Left ventricle myocardium superior (tissue), 1 donor: ENCODE results near the gene RASAL2. TPM values are rescaled to one million over a fixed set of nuclear protein-coding genes. Genes with fewer than 3 reads are reported as not detected.
A peak's percentile ranks its signal among the peaks of the same experiment; 100 is the strongest.
"Not testable (repeated sequence)": the region's sequence is repeated elsewhere in the genome, so short reads cannot be mapped to it uniquely, and the experiment has no call there.

Source experiments
- ATAC-seq: fragments of 200-7000 bp; cut with Tn5 transposase; one replicate; pipeline ENCODE4 v1.9.1; 2020; ENCODE audit warnings: mild to moderate bottlenecking, moderate library complexity
- DNase-seq: peaks from one replicate; pipeline ENCODE4 v3.0.0-alpha.2; 2020
- intact Hi-C: fragments of 100-400 bp; cut with micrococcal nuclease; formaldehyde crosslinking; loops from one replicate; pipeline ENCODE4 v1.11.0; 2022
- total RNA-seq: library from RNA; stranded (reverse); fragmentation: NEBNext Ultra II Directional; extraction: Animal tissue kit (Norgen Biotek cat#: 25700); gene quantifications from one replicate; pipeline ENCODE4 v1.2.1, GENCODE V29; 2021
- donor health status: DM: no; HTN: yes; CAD: no; lungs with severe emphysema.

RASAL2 gene
- total RNA-seq, 1 donor from 2014 or later, result 26.4 TPM

GRCh38 chr1:178351911-178352310, 258.0 kb downstream of the RASAL2 start:
- ATAC-seq, intact Hi-C loops, DNase-seq: not testable (repeated sequence)

GRCh38 chr1:178352790-178353416, 259.0 kb downstream of the RASAL2 start:
- ATAC-seq (no peak), DNase-seq (no peak)
- intact Hi-C loops, result no loop called here

DNA sequence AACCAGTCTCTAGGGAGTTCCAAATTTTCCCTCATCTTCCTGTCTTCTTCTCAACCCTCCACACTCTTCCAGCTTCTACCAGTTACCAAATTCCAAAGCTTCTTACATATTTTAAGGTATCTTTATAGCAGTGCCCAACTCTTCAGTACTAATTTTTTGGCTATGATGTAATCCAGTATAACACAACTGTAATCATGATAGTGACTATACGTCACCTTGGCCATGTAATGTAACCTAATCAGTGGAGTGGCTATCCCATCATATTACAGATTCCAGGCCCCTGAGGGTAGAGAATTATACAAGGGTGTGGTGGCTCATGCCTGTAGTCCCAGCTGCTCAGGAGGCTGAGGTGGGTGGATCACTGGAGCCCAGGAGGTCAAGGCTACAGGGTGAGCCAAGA, 259.6 kb downstream of the RASAL2 start:
- ATAC-seq (no peak), DNase-seq (no peak)
- intact Hi-C loops, result no loop called here

GRCh38 chr1:178354816-178355215, 260.9 kb downstream of the RASAL2 start:
- intact Hi-C loops, result no loop called here
- DNase-seq (no peak), ATAC-seq (peak; percentile 64)

DNA sequence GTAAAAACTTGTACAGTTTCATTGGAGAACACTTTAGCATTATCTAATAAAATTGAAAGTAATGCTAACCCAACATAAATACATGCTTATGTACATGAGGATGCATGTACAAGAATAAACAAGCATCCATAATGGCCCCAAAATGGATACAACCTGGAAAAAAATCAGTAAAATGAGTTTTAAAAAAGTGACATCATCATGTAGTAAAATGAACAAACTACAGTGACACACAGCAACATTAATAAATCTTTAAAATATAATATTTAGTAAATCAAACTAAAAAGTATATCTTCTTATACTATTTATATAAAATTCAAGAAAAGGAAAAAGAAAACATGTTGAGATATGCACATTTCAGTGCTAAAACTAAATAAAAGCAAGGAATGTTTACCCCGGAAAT, 262.4 kb downstream of the RASAL2 start:
- intact Hi-C loops, result no loop called here
- DNase-seq, result no peak
- no peak for ATAC-seq

DNA sequence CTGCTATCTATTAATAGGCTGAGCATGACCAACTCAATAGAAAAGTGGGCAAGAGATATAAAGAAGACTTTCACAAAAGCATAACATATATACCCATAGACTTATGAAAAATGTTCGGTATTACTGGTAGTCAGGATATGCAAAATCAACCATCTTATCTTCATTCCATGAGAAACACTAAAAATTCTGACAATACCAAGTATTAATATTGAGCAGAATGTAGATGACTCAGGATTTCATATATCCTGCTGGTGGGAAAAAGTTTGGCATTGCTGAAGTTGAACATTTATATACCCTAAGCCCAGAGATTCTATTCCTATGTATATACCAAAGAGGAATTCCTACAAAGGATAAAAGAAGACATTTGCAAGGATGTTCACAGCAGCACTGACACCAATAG, 264.6 kb downstream of the RASAL2 start:
- DNase-seq, result no peak
- no peak for ATAC-seq
- intact Hi-C loops, result no loop called here

DNA sequence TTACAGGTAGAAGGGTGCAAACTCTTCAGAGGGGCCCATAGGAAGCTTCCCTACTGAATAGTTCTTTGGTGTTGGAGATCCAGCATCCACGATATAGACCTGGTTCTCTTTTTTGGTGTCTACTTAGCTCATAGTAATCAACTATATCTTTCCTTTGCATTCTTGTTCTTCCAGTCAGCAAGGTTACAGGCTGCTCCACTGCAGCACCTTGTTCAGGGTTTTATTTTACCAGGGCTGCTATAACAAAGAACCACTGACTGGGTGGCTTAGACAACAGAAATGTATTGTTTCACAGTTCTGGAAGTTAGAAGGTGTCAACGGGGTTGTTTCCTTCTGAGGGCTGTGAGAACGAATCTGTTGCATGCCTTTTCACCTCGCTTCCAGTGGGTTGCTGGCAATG, 266.5 kb downstream of the RASAL2 start:
- ATAC-seq, result no peak
- intact Hi-C loops, result no loop called here
- DNase-seq, result no peak

- intact Hi-C loops, result no loop called here
- DNase-seq (no peak), ATAC-seq (no peak)
These were observed 267.9 kb downstream of the RASAL2 start for GRCh38 chr1:178361847-178362246.

- intact Hi-C loops, result no loop called here
These were observed 268.8 kb downstream of the RASAL2 start for GRCh38 chr1:178362747-178363146.

GRCh38 chr1:178364782-178365181, 270.9 kb downstream of the RASAL2 start:
- ATAC-seq (no peak), DNase-seq (no peak)
- intact Hi-C loops, result no loop called here

More at GRCh38 chr1:178362747-178363146, 268.8 kb downstream of the RASAL2 start:
- no peak for ATAC-seq
- DNase-seq, result no peak

GRCh38 chr1:178367151-178367550, 273.2 kb downstream of the RASAL2 start:
- ATAC-seq, result no peak
- intact Hi-C loops, result no loop called here

GRCh38 chr1:178368208-178368607, 274.3 kb downstream of the RASAL2 start:
- intact Hi-C loops, result no loop called here
- DNase-seq, result no peak
- no peak for ATAC-seq

More at GRCh38 chr1:178367151-178367550, 273.2 kb downstream of the RASAL2 start:
- DNase-seq, result no peak

- ATAC-seq, result peak; percentile 57
These were observed 277.3 kb downstream of the RASAL2 start for GRCh38 chr1:178371235-178371634.

DNA sequence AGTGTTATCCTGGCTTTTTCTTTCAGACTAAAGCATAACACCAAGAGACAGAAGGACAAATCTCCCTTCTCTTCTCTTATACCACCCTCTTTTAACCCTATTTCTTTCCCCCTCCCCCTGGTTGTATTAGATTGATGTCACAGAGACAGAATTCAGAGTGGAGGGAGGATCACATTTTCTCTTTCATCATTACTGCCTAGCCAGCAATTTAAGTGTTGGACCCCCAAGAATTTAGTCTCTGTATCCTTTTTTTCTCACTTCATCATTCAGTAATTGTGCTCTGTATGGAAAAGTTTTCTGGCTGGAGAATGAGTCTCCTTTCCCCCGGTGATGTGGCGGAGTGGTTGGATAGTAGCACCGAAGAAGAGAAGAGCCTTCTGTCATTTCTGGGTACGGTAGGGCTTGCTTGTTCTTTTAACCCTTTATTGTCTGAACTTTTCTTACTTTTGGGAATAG, 278.1 kb downstream of the RASAL2 start:
- peak; percentile 39 for ATAC-seq
- DNase-seq, result no peak
- intact Hi-C loops, result no loop called here

More at GRCh38 chr1:178371235-178371634, 277.3 kb downstream of the RASAL2 start:
- DNase-seq, result no peak
- intact Hi-C loops, result no loop called here

DNA sequence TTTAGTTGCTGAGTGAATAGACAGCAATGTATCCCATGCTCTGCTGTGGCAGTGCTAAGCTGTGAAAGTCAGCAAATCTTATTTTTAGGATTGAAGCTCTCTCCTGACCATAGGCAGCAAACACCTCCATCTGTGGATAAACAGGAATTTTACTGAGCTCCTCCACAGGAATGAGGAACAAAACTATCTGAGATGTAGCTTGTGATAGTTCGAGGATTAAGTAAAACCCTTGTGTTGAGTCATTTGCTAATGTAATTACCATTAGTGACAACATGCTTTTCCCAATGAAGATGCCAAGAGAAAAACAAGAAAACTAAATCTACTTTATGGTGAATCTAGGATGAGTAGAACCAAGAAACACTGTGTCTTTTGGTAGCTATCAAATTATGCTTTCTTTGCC, 280.1 kb downstream of the RASAL2 start:
- DNase-seq (no peak), ATAC-seq (no peak)
- intact Hi-C loops, result no loop called here

GRCh38 chr1:178376008-178376407, 282.1 kb downstream of the RASAL2 start:
- no peak for DNase-seq
- ATAC-seq, result no peak
- intact Hi-C loops, result no loop called here

GRCh38 chr1:178379807-178380206, 285.9 kb downstream of the RASAL2 start:
- ATAC-seq (no peak), DNase-seq (no peak)
- intact Hi-C loops, result loop anchor here (2.0 kb wide), 1 partner anchor 17 kb away; no protein-coding TSS in a partner anchor

DNA sequence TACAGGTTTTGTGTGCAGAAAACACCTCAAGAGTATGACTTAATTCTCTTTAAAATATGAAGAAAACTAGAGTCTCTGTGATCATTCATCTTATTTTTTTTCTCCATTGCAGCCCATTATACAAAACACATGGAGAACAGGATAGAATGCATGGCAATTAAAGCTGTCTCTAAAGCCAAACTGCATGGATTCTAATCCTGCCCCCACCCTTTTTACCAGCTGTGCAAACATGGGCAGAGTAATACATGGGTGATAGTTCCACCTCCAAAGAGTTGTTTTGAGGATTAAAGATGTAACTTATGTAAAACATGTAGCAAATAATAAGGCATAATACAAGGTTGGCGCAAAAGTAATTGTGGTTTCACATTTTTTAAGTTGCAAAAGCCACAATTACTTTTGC, 288.5 kb downstream of the RASAL2 start:
- ATAC-seq (no peak), DNase-seq (no peak)
- intact Hi-C loops, result no loop called here

GRCh38 chr1:178385662-178386061, 291.8 kb downstream of the RASAL2 start:
- intact Hi-C loops, result no loop called here
- DNase-seq, result no peak
- ATAC-seq, result no peak

DNA sequence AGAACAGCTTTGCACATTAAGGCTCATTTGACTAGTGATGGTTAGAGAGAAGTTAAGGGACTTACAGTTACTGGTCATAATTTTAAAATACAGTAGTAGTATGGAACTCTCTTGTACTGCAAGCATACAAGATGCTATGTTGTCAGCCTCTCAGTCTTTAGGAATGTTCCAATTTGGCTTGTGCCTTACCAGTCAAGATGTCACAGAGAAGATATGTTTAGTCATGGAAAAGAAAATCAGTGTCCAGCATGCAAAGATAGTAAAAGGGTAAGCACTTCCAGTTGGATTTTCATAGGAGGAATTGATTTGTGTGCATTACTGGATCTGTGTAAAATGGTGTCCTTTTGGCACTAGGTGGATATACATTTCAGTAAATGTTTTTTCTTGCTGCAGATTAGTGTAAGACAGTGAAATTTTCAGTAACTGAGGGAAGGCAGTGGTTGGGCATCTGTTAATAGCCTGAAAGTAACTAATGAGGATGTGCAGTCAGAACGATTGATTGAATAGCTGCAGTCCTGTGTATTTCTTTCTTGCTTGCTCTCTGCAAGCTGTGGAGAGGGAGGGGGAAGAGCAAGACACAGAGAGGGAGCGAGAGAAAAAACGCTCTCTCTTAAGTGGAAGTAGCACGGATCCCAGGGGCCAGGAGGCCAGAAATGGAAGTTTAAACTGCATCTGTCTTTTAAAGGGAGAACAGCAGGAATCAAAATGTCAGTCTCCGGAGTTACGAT, 294.7 kb downstream of the RASAL2 start:
- intact Hi-C loops, result no loop called here
- DNase-seq (no peak), ATAC-seq (peak; percentile 62)

DNA sequence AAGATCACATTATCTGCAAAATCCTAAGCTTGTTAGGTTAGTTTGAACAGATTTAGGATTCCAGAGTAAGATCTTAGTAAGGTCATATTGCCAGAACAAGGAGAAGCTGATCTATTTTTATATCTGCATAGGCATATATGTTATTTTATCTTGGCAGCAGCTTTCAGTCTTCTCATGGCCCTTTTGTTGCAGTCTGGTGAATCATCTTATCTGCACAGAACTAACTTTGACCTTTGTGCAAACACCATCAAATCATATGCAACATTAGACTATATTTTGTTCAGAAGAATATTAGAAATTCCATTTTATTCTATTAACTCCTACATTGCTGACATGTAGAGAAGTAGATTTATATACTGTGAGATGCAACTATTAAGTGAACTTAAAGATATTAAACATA, 295.5 kb downstream of the RASAL2 start:
- ATAC-seq, result no peak
- intact Hi-C loops, result no loop called here
- DNase-seq, result no peak
